T-helper 9 cell (primary cell): ENCODE data around the gene SV2C.
"Not testable (repeated sequence)": the region's sequence is repeated elsewhere in the genome, so short reads cannot be mapped to it uniquely, and the experiment has no call there.

Source experiments
- DNase-seq: peaks from one replicate; pipeline ENCODE4 v3.0.0-alpha.2; 2020

The SV2C gene

GRCh38 chr5:76204713-76205112 is 121.5 kb downstream of the SV2C start:
- DNase-seq: no peak

DNA sequence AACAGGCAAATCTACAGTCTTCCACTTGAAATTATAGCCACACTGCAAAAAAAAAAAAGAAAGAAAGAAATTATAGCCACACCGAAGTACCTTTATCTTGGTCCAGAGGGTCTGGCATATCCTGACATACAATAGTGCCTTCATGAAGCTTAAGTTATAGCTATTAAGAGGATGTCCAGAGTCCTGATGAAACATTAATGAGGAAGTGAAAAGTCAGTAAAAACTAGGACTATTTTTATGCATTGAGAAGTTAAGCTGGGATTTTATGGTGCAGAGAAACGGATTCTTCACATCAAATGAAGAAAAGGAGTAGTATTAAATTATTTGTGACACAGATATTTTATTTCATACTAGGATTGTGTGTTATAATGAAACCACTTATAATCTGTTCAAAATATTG is 123.9 kb downstream of the SV2C start:
- DNase-seq: no peak

DNA sequence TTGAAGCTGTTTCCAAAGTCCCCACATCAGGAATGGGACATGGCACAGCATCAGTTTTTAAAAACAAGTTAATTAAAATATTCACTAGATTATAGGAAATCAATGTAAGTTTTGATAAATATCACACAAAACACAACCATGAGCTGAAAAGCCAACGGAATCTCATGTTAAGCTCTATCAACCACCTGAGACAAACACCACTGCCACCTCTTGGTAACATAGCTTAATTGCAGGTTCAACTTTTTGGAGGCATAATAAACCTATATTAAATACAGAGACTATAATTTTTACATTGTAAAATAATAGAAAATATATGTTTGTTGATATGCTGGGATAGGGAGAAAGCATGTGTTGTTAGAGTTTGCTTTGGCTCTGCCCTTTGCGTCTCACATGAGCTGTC is 126.1 kb downstream of the SV2C start:
- no peak for DNase-seq

- DNase-seq: no peak
These were observed 127.8 kb downstream of the SV2C start for GRCh38 chr5:76210946-76211345.

DNA sequence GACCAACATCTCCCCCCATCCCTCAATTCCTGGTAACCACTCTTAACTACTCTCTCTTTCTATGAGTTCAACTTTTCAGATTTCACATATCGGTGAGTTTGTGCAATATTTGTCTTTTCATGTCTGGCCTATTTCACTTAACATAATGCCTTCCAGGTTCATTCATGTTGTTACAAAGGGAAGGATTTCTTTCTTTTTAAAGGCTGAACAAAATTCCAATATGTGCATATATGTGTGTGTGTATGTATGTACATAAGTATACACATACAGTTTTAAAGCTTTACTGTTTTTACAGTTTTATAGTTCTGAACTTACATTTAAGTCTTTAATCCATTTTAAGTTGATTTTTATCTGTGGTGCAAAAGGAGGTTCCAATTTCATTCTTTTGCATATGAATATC is 130.7 kb downstream of the SV2C start:
- no peak for DNase-seq

DNA sequence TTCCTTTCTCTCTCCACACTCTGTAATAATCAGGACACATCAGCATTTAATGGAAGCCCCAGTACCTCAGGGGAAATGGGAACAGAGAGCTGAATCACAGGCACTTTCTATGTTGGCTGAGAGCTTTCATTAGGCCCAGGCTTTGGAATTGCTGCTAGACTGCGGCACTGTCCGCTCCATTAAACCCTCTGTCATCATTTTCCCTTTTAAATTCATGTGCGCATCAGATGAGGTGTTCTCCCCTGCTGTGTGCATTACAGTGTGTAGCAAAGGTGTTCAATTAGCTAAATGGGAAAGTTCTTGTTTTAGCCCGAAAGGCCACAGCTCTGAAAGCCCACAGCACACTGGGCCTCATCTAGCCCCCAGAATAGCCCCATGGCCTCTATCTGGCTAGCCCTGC is 133.6 kb downstream of the SV2C start:
- DNase-seq: no peak

DNA sequence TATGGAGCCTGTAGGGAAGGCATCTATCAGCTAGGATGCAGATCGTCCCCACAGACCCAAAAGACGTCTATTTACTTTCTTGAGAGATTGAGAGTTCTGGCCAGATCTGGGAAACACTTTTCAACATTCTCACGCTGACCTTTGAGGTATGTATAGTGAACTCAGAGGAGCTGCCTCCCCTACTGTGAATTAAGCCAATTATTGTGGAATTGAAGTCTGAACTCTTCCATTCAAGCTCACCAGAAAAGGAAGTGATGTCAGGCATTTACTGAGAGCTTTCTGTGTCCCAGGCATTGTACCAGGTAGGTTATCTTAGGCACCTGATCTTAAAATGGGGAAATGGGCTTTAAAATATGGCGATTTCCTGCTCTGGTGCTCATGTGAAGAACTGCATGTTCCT is 136.5 kb downstream of the SV2C start:
- DNase-seq: no peak

GRCh38 chr5:76221311-76221710 is 138.1 kb downstream of the SV2C start:
- no peak for DNase-seq

GRCh38 chr5:76222318-76222717 is 139.1 kb downstream of the SV2C start:
- DNase-seq: no peak

- no peak for DNase-seq
These were observed 140.5 kb downstream of the SV2C start for GRCh38 chr5:76223696-76224095.

DNA sequence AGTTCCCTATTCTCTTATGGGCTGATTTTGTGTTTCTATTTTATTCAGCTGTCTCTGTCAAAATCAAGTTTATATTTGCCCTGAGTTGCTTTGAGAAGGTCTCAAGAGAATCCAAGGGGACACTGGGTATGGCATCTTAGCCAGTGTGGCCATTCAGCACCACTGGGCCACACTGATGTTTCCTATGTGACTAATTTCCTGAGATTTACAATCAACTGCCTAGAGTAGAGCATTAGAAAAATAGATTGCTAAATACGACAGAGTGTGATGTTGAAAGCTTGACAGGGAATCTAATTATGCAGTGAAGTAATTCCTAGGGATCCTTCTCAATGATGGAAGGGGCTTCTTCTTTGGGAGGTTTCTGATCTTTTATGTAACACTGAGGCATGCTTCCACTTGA is 141.7 kb downstream of the SV2C start:
- no peak for DNase-seq

- DNase-seq: no peak
These were observed 142.2 kb downstream of the SV2C start for GRCh38 chr5:76225336-76225735.

GRCh38 chr5:76229900-76230299 is 146.7 kb downstream of the SV2C start:
- DNase-seq: no peak

- DNase-seq: no peak
These were observed 147.6 kb downstream of the SV2C start for GRCh38 chr5:76230711-76231285.

- DNase-seq: no peak
These were observed 151.5 kb downstream of the SV2C start for GRCh38 chr5:76234665-76235064.

- no peak for DNase-seq
These were observed 153.5 kb downstream of the SV2C start for GRCh38 chr5:76236684-76237083.

GRCh38 chr5:76240336-76240735 is 157.2 kb downstream of the SV2C start:
- no peak for DNase-seq

- not testable (repeated sequence) for DNase-seq
These were observed 159.0 kb downstream of the SV2C start for GRCh38 chr5:76242155-76242554.

DNA sequence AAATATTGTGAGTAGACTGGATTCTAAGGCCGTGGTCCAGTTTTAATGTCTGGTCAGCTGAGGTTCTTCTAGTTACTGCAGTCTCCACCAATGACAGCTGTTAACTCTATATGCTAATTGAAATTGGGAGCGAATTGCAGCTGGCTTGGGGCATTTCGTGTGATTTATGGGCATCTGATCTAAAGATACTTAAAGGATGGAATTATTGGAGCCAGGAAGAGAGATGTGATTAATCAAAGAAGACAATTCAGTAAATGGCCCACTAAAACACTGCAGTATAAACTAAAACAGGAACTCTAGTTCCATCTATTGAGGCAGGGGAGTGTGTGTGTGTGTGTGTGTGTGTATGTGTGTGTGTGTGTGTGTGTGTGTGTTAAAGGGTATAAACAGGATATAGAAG is 162.4 kb downstream of the SV2C start:
- DNase-seq: no peak

GRCh38 chr5:76249621-76250020 is 166.4 kb downstream of the SV2C start:
- no peak for DNase-seq

GRCh38 chr5:76250463-76250862 is 167.3 kb downstream of the SV2C start:
- no peak for DNase-seq

GRCh38 chr5:76251656-76252055 is 168.5 kb downstream of the SV2C start:
- DNase-seq: no peak

DNA sequence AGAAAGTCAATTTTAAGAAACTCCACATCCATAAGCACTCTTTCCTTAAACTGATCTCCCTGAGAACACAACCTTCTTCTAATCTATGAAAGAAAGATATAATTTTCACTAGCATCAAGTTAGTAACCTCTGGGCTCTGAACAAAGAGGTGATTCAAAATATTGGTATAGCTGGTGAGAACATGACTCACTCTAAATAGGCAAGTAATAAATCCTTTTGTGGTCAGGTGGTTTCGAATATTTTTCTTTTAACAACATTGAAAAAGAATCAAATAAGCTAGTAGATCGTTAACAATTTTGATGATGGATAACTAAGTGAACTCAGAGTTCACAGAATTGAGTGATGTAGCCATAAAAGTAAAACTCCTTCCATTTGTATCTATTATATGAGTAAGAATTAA is 169.3 kb downstream of the SV2C start:
- DNase-seq: no peak

- peak; percentile 36 for DNase-seq
These were observed 173.1 kb downstream of the SV2C start for GRCh38 chr5:76256116-76256889.
